Panc1 (cell line): ENCODE data around the gene MAOB. TPM values are rescaled to one million over a fixed set of nuclear protein-coding genes. Genes with fewer than 3 reads are reported as not detected.

ENCODE experiments used
- ATAC-seq: fragments of 200-7000 bp; cut with Tn5 transposase; 2 replicates; pipeline ENCODE4 v1.9.1; 2020; ENCODE audit warnings: mild to moderate bottlenecking, moderate library complexity
- BruUV-seq: library from RNA; stranded (reverse); fragments of 400-500 nt; replicated peaks from 2 replicates; lab custom pipeline; 2021; lab: Mats Ljungman, UMichigan
- CTCF ChIA-PET: fragments of 300-600 bp; sonication (Branson Sonifier 250); formaldehyde crosslinking; loops from one replicate; lab custom pipeline; 2022; ENCODE audit warnings: antibody characterized with exemption; lab: Charles Lee
- POLR2A ChIA-PET: fragments of 300-600 bp; sonication (Branson Sonifier 250); formaldehyde crosslinking; loops from one replicate; lab custom pipeline; 2022; ENCODE audit warnings: antibody characterized with exemption; lab: Charles Lee
- DNase-seq: peaks from one replicate; pipeline ENCODE4 v3.0.0-alpha.2; 2010; ENCODE audit warnings: low read depth, low spot score
- H3K27ac ChIP-seq: 2 replicates; pipeline ENCODE4 v1.5.1; 2011; ENCODE audit warnings: mild to moderate bottlenecking, low read length, inconsistent platforms
- H3K27me3 ChIP-seq: fragments of 200-500 bp; sonication (Bioruptor generic); 2 replicates; pipeline ENCODE4 v1.6.0; 2014; ENCODE audit warnings: low read length, inconsistent platforms; ENCODE audit not compliant: control insufficient read depth, insufficient read depth
- H3K36me3 ChIP-seq: fragments of 200-500 bp; sonication (Bioruptor generic); 2 replicates; pipeline ENCODE4 v1.5.1; 2014; ENCODE audit warnings: inconsistent platforms, mild to moderate bottlenecking, low read length, moderate library complexity; ENCODE audit not compliant: control insufficient read depth, insufficient read depth
- H3K4me1 ChIP-seq: 2 replicates; pipeline ENCODE4 v1.5.1; 2011; ENCODE audit warnings: inconsistent platforms, mild to moderate bottlenecking, low read length, moderate library complexity; ENCODE audit not compliant: control insufficient read depth, insufficient read depth
- H3K4me3 ChIP-seq, 2 experiments: 2 replicates each; pipeline ENCODE4 v1.5.1; 2011 to 2012; ENCODE audit warnings: low read depth in 2 of 2, low read length in 2 of 2, mild to moderate bottlenecking in 2 of 2, inconsistent platforms in 1 of 2, moderate library complexity in 1 of 2
- H3K9me3 ChIP-seq: fragments of 200-500 bp; sonication (Bioruptor generic); 2 replicates; pipeline ENCODE4 v1.5.1; 2014; ENCODE audit warnings: low read depth, mild to moderate bottlenecking, inconsistent platforms, low read length, moderate library complexity; ENCODE audit not compliant: control insufficient read depth, insufficient read depth
- POLR2AphosphoS5 ChIP-seq: IDR thresholded peaks from 2 replicates; pipeline ENCODE4 v1.6.1; 2012; ENCODE audit warnings: mild to moderate bottlenecking, low read depth, low read length, moderate library complexity
- SIN3A ChIP-seq: IDR thresholded peaks from 2 replicates; pipeline ENCODE4 v1.6.1; 2012; ENCODE audit warnings: low read depth, mild to moderate bottlenecking, low read length, moderate library complexity, borderline replicate concordance; ENCODE audit not compliant: insufficient read depth
- TCF7L2 ChIP-seq: IDR thresholded peaks from 2 replicates; pipeline ENCODE4 v1.6.1; 2011; ENCODE audit warnings: mild to moderate bottlenecking, low read depth, low read length, inconsistent platforms
- in situ Hi-C: cut with HindIII; loops from 2 replicates; pipeline ENCODE4 v1.10.0; 2016; ENCODE audit warnings: low sequenced_read_pairs, low pct_unique_long_range_greater_than_20kb
- intact Hi-C: fragments of 100-400 bp; cut with micrococcal nuclease; formaldehyde crosslinking; loops from one replicate; pipeline ENCODE4 v1.10.0; 2022; ENCODE audit not compliant: unreplicated experiment
- total RNA-seq: library from RNA; stranded (reverse); gene quantifications from one replicate; pipeline ENCODE4 v1.2.1, GENCODE V29; 2021; ENCODE audit not compliant: unreplicated experiment
- TF ChIP-seq, protein P1 (sequence below), 2 experiments: IDR thresholded peaks; 2 replicates each; pipeline ENCODE4 v1.6.1; 2011 to 2012; ENCODE audit warnings: low read depth in 2 of 2, control low read depth in 1 of 2, low read length in 1 of 2, mild to moderate bottlenecking in 1 of 2, moderate library complexity in 1 of 2; ENCODE audit not compliant: insufficient read depth in 1 of 2
- TF ChIP-seq, protein P2 (sequence below): fragments of 450-650 bp; IDR thresholded peaks from 2 replicates; pipeline ENCODE4 v1.5.1; 2017; ENCODE audit warnings: mild to moderate bottlenecking

Gene MAOB
- total RNA-seq, 1 experiment from 2014 or later, result not detected

DNA sequence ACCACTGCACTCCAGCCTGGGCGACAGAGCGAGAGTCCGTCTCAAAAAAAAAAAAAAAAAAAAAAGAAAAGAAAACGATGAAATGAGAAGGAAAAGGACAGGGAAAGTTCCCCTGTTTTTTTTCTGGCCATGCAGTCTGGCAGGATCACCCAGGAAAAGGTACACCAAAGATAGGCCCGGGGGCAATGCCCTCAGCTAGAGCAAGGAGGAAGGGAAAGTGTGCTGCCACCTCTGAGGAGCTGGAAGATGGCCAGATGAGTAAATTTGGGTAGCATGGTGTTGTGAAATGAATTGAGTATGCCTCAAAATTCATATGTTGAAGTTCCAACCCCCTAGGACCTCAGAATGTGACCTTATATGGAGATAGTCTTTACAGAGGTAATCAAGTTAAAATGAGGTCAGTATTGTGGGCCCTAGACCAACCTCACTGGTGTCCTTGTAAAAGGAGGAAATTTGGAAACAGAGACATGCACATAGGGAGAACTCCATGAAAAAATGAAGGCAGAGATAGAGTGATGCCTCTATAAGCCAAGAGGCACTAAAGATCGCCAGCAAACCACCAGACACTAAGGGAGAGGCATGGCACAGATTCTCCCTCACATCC is 28.9 kb downstream of the MAOB start:
- in situ Hi-C loops, result no loop called here
- no TSS peak for BruUV-seq
- Histone ChIP-seq H3K4me3 (no peak overlapping the region), H3K36me3 (no peaks in the 10 kb centered on the region), H3K9me3 (no peaks in the 10 kb centered on the region), H3K27me3 (no peaks in the 10 kb centered on the region), H3K27ac (no peak overlapping the region), H3K4me1 (no peaks in the 10 kb centered on the region)
- intact Hi-C loops, result no loop called here
- ChIA-PET POLR2A (no interaction called here), CTCF (no interaction called here)
- DNase-seq (no peak), ATAC-seq (no peak)
- TF ChIP-seq, protein P1, sequence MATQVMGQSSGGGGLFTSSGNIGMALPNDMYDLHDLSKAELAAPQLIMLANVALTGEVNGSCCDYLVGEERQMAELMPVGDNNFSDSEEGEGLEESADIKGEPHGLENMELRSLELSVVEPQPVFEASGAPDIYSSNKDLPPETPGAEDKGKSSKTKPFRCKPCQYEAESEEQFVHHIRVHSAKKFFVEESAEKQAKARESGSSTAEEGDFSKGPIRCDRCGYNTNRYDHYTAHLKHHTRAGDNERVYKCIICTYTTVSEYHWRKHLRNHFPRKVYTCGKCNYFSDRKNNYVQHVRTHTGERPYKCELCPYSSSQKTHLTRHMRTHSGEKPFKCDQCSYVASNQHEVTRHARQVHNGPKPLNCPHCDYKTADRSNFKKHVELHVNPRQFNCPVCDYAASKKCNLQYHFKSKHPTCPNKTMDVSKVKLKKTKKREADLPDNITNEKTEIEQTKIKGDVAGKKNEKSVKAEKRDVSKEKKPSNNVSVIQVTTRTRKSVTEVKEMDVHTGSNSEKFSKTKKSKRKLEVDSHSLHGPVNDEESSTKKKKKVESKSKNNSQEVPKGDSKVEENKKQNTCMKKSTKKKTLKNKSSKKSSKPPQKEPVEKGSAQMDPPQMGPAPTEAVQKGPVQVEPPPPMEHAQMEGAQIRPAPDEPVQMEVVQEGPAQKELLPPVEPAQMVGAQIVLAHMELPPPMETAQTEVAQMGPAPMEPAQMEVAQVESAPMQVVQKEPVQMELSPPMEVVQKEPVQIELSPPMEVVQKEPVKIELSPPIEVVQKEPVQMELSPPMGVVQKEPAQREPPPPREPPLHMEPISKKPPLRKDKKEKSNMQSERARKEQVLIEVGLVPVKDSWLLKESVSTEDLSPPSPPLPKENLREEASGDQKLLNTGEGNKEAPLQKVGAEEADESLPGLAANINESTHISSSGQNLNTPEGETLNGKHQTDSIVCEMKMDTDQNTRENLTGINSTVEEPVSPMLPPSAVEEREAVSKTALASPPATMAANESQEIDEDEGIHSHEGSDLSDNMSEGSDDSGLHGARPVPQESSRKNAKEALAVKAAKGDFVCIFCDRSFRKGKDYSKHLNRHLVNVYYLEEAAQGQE (IDR thresholded peaks at IDR 0.05; ENCODE audit: insufficient read depth in 1 of 2, low read depth in 2 of 2, low read length in 1 of 2), result no peak
- TF ChIP-seq POLR2AphosphoS5 (no peak), TCF7L2 (no peak), SIN3A (no peak)
- TF ChIP-seq, protein P2, sequence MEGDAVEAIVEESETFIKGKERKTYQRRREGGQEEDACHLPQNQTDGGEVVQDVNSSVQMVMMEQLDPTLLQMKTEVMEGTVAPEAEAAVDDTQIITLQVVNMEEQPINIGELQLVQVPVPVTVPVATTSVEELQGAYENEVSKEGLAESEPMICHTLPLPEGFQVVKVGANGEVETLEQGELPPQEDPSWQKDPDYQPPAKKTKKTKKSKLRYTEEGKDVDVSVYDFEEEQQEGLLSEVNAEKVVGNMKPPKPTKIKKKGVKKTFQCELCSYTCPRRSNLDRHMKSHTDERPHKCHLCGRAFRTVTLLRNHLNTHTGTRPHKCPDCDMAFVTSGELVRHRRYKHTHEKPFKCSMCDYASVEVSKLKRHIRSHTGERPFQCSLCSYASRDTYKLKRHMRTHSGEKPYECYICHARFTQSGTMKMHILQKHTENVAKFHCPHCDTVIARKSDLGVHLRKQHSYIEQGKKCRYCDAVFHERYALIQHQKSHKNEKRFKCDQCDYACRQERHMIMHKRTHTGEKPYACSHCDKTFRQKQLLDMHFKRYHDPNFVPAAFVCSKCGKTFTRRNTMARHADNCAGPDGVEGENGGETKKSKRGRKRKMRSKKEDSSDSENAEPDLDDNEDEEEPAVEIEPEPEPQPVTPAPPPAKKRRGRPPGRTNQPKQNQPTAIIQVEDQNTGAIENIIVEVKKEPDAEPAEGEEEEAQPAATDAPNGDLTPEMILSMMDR, result no peak

DNA sequence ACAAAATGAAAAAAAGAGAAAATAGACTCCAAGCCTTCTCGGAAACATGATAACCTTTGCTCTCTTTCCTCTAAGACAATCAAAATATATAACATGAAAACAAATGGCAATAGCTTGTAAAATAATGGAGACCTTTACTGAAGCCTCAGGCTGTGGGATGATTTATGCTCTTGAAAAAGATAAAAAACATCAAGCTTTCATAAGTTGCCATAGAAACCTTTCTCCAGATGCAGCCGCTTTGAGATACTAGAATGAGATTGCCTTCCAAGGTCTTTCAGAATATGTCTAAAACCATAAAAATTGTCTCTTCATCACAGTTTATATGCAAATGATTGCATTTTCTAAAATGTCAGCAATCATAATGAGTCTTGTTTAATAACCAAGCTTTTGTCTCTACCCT is 31.6 kb downstream of the MAOB start:
- ChIA-PET CTCF (no interaction called here), POLR2A (no interaction called here)
- DNase-seq (no peak), ATAC-seq (no peak)
- Histone ChIP-seq H3K27ac (no peak overlapping the region), H3K9me3 (no peaks in the 10 kb centered on the region), H3K4me3 (no peak overlapping the region), H3K27me3 (no peaks in the 10 kb centered on the region), H3K4me1 (no peaks in the 10 kb centered on the region), H3K36me3 (no peaks in the 10 kb centered on the region)
- BruUV-seq, result no TSS peak
- in situ Hi-C loops, result no loop called here
- intact Hi-C loops, result no loop called here
- no peak for TF ChIP-seq SIN3A
- no peak for TF ChIP-seq TCF7L2

DNA sequence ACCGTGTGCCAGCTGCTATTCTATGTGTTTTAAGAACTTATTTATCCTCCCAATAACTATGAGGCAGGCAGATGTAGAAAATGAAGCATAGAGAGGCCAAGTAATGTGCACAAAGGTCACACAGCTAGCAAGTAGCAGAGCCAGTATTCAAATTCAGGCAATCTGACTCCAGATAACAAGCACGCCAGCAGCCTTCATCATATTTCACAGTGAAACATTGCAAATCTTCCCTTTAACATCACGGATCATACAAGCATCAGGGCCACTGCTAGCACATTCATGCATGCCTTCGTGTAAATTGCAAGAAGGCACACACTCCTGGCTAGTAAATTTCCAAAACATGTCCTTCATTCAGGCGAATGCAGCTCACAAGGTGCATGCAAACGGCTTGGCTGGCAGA is 33.1 kb downstream of the MAOB start:
- intact Hi-C loops, result no loop called here
- CTCF ChIA-PET, result no interaction called here
- ATAC-seq (no peak), DNase-seq (no peak)
- H3K9me3 ChIP-seq, result no peaks in the 10 kb centered on the region
- POLR2A ChIA-PET, result no interaction called here
- H3K27me3 ChIP-seq, result no peaks in the 10 kb centered on the region
- in situ Hi-C loops, result no loop called here
- no peaks in the 10 kb centered on the region for H3K36me3 ChIP-seq
- TF ChIP-seq, protein P2, result no peak
- no peak for TF ChIP-seq SIN3A
- TF ChIP-seq TCF7L2, result no peak
- TF ChIP-seq, protein P1 (IDR thresholded peaks at IDR 0.05; ENCODE audit: insufficient read depth in 1 of 2, low read depth in 2 of 2, low read length in 1 of 2), result no peak
- TF ChIP-seq POLR2AphosphoS5, result no peak
- no peak overlapping the region for H3K4me3 ChIP-seq
- BruUV-seq, result no TSS peak
- H3K4me1 ChIP-seq, result no peaks in the 10 kb centered on the region
- no peak overlapping the region for H3K27ac ChIP-seq
